NCI-H774 (cell line): Measurements from ENCODE around the gene RFX4.
"Not testable (repeated sequence)": the region's sequence is repeated elsewhere in the genome, so short reads cannot be mapped to it uniquely, and the experiment has no call there.

Source experiments
- DNase-seq: peaks from one replicate; lab custom pipeline; 2025; lab: John Stamatoyannopoulos, UW

The RFX4 gene

DNA sequence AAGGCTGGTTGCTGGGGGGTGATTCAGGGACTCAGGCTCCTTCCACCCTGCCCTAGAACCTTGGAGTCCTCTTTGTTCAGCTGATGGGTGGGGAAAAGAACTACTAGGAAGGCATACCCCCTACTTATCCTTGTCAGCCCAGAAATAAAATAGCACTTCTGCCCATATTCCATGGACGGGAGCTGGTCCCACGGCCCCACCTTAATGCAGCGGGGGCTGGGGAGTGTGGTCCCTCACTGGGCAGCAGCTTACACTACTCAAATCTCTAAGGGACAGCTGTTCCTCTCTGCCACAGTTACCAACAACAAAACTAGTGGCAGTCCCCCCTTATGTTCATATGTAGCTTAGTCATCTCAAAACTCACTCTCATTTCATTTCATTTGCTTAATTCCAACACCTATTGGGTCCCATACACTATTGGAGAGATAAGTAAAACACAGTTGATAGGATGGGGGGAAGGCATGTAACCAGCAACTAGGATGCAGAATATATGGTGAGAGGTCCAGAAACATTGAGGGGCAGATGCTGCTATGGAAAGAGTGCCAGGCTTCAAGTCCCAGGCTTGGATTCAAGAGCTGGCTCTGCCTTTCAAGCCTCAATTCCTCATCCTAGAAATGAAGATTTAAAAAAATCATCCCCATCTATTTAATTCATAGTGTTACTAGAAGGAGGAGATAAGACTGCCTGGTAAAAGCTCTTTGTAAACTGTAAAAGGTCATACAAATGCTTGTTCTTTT is 107.9 kb downstream of the RFX4 start:
- DNase-seq, result no peak

GRCh38 chr12:106692033-106692432 is 109.2 kb downstream of the RFX4 start:
- not testable (repeated sequence) for DNase-seq

GRCh38 chr12:106692896-106693820 is 110.4 kb downstream of the RFX4 start:
- DNase-seq, result no peak

DNA sequence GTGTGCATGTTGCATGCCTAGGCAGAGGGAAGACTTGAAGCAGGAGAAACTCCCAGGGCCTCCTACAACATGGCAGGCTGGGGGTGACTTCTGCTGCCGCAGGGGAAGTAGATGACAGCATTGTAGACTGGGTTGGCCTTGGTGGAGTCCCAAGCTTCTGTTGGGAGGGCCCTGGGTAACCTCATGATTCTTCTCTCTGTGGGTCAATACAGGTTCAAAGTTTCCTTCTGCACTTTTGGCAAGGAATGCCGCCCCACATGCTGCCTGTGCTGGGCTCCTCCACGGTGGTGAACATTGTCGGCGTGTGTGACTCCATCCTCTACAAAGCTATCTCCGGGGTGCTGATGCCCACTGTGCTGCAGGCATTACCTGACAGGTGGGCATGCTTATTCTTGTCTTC is 113.3 kb downstream of the RFX4 start:
- DNase-seq, result no peak

DNA sequence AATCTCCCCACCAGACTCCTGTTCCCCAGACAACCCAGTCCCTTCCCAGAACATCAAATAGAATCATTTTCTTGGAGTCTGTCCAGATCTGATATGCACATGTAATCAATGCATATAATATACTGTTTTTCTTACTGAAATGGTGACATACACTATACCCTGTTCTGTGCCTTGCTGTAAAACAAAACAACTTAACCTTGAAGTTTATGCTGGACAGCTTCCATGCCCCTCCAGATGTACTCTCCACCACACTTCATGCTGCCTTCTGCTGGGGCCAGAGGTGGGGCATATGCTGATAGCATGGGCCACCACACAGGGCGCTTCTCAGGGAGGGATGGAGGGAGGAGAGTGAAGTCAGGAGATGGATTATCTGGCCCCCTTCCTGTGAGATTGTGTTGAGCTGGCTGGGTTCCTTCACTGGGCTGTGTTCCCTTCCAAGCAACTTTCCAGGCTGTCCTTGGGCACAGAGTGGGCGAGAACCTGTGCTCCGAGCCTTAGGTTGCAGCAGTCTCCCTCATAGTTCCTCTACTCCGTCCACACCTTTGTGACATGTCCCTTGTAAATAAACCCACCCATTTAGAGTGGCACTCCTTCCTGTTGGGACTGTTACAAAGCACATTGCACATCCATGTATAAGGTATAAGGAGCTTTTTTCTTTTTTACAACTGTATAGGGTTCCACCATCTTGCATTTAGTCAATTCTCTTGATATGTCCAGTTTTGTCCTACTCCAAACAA is 114.0 kb downstream of the RFX4 start:
- no peak for DNase-seq

DNA sequence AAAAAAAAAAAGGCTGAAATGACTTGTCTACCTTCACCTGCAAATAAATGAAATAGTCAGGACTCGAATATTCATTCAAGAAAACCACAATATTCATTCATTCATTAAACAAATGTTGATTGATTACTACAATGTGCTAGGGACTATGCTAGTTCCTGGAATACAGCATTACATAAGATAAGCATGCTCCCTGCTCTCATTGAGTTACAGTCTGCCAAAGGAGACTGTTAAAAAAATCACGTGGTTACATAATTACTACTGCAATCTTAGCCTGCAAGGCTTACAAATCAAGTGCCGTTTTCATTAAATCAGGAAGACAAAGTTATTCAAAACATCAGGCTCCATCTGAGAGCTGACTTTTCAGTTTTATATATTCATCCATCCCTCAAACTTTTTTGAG is 121.3 kb downstream of the RFX4 start:
- DNase-seq, result no peak

- DNase-seq, result no peak
Observed at GRCh38 chr12:106705971-106706370, 123.2 kb downstream of the RFX4 start.

DNA sequence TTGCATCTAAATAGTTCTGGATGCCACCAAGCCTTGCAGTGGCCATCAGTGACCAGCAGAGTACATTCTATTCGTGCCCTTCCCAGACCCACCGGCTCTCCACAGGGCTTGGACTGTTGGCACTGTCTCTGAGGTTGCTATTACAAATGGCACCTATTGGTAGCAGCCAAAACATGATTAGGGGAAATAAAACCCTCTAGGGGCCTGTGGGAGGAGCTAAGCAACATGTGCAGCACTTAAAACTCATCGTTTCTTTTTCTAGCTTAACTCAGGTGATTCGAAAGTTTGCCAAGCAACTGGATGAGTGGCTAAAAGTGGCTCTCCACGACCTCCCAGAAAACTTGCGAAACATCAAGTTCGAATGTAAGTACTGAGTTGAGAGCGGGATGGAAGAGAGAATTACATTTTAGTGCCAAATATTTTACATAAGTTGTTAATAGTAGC is 126.3 kb downstream of the RFX4 start:
- no peak for DNase-seq

DNA sequence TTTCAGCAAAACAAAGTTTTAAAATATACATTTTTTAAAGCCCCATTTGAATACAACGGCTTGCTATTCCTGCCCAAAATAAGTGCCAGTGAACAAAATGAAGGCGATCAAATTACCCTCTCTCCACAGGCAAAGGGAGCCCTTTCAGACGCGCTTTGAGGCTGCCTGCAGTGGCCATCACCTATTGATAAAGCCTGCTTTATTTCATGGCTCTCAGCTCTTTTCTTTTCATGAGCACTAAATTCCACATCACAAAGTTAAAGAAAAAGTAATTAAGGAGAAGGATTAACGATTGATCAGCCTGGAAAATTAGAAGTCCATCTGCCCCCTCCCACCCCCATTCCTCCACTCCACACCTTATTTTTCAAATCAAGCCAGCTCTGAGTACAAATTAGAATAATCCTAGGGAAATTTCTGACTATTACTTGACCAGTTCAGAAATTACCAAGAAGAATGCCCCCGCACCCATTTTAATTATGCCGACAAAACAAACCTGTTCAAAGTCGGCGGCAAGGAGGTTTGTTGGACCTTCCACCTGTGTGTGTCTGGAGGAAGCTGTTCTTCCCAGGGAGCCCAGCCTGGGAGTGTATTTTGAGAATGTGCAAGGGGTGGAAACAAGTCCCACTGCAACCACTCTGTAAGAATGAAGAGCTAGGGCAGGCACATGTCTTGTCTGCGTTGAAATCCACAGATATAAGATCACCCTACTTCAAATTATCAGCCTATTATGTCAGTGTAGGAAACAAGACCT is 127.5 kb downstream of the RFX4 start:
- no peak for DNase-seq

- DNase-seq, result no peak
Observed at GRCh38 chr12:106711316-106711715, 128.5 kb downstream of the RFX4 start.

DNA sequence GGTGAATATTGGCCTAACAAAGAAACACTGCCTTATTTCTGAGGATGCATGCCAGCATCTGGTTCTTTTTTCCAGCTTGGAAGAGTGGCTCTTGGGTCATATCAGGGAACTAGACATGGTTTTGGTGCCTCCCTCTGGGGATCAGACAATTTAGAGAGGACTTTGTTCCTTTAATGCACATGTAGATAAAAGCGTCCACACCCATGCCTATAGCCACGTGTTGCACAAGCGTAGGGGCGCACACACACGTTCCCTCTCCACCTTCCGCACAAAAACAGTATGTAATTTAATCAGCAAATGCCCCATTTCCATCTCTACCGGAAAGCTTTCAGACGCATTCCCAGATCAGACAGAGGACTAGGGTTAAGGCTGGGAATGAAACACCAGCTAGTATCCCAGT is 130.0 kb downstream of the RFX4 start:
- no peak for DNase-seq

DNA sequence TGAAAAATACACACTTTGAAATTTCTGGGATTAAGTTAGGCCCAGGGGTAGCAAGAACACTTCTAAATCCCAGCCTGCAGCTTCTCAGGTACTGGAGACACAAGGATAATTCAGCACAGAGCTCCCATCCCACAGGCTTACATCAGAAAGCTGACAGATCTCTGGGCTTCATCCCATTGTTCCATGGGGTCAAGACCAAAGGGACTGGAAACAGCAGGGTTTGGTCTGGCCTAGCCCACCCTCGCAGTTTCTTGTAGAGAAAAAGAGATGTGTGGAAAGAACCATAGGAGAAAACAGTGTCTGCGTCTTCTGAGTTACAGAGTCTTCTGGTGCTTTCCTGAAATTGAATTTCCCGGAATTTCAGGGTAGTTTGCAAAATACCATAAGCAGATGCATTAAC is 132.1 kb downstream of the RFX4 start:
- no peak for DNase-seq

DNA sequence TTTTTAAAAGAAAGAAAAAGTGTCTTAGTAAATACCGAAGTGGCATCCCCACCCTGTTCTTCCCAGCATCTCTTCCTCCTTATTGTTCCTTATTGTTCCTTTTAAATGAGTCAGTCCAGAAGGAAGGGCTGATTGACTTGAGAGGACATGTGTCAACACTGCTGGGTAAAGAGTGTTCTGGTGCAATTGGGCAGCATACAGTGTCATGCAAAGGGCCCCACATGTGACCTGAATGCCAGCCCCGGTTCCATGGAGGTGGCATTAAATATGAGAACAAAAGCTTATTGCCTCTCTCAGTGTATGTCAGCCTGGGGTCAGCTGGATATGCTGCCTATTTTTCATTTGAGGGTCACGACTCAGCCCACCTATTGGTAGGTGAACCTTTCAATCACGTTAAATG is 132.8 kb downstream of the RFX4 start:
- DNase-seq, result no peak

- DNase-seq, result no peak
Observed at GRCh38 chr12:106717673-106718072, 134.9 kb downstream of the RFX4 start.

DNA sequence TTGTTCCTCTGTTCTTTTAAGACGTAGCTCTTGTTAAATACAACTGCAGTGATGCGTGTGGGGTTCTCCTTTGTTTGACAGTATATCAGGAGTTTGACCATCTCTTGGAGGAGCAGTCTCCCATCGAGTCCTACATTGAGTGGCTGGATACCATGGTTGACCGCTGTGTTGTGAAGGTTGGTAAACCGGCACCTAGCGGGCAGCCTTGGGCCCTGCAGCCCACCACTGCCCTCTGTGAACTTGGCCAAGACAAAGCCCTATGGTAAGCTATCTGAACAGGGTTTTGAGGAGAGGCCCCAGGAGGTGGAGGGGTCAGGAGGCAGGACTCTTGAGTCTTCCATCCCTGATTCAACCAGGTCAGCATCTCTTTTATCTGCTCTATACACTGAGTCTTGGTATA is 137.1 kb downstream of the RFX4 start:
- no peak for DNase-seq

GRCh38 chr12:106720696-106721095 is 137.9 kb downstream of the RFX4 start:
- DNase-seq, result no peak

GRCh38 chr12:106721915-106722314 is 139.1 kb downstream of the RFX4 start:
- DNase-seq, result no peak

DNA sequence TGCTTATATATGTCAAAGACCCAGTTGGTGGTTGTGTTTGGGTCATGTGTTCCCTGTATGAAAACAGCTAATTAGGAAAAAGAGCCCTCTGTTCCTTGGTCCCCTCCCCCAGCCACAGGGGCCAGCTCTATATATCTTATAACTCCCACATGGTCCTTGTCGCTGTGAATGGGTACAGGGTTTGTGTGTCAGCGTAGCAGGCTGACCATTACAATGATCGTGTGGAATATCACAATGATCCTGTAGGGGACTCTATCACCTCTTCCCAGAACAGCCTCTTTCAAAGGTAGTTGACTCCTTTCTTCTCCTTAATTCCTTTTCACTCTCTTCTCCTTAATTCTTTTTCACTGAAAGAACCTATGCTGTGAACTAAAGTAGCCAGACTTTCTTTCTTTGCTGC is 140.0 kb downstream of the RFX4 start:
- no peak for DNase-seq

GRCh38 chr12:106723416-106723815 is 140.6 kb downstream of the RFX4 start:
- DNase-seq, result no peak

DNA sequence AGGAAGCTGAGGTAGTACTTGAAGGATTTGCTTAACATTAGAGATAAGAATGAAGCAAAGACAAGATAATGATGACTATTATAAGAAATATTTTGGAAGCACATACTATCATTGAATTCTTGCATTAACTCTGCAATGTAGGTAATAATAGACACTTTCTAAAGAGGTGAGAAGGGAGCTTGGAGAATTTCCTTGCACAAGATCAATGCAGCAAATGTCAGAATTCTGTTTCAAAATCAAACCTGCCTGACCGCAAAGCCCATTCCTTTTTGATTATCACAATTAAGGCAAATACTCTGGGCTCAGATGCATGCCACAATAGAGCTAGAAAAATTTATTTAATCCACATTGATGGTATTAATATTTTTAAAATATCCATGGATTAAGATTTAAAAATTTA is 141.3 kb downstream of the RFX4 start:
- DNase-seq, result no peak

- DNase-seq, result no peak
Observed at GRCh38 chr12:106724934-106725333, 142.1 kb downstream of the RFX4 start.
